ENCODE measurements around the gene NCS1.

The NCS1 gene

DNA sequence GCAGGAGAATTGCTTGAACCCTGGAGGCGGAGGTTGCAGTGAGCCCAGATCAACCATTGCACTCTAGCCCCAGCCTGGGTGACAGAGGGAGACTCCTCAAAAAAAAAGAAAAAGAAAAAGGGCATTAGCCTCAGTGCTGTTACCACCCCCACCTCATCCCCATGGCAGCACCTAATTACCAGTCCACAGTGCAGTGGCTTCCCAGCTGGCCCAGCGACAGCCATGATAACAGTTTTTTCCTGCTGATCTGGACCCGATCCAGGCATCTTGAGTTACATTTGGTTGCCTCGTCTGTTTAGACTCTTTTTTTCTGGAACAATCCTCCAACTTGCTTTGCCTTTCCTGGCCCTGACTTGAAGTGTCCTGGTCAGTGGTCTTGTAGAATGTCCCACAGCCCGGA, 24.4 kb downstream of the NCS1 start:
- DNase-seq: no peak

GRCh38 chr9:130197386-130197785, 25.2 kb downstream of the NCS1 start:
- DNase-seq: no peak

DNA sequence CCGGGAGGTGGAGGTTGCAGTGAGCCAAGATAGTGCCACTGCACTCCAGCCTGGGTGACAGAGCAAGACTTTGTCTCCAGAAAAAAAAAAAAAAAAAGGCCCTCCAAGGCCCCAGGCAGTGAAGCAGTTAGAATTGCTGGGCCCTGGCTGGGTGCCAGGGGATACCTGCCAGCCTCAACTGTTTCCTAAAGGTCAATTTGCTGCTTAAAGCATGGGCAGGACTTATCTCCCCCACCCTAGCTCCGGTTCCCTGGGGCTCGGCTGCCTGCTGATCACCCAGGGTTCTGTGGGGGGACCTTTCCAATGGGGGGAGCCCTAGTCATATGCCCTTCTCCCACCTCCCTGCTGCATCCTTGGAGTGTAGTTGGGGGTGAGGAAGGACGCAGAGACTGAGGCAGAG, 25.7 kb downstream of the NCS1 start:
- DNase-seq: no peak

DNA sequence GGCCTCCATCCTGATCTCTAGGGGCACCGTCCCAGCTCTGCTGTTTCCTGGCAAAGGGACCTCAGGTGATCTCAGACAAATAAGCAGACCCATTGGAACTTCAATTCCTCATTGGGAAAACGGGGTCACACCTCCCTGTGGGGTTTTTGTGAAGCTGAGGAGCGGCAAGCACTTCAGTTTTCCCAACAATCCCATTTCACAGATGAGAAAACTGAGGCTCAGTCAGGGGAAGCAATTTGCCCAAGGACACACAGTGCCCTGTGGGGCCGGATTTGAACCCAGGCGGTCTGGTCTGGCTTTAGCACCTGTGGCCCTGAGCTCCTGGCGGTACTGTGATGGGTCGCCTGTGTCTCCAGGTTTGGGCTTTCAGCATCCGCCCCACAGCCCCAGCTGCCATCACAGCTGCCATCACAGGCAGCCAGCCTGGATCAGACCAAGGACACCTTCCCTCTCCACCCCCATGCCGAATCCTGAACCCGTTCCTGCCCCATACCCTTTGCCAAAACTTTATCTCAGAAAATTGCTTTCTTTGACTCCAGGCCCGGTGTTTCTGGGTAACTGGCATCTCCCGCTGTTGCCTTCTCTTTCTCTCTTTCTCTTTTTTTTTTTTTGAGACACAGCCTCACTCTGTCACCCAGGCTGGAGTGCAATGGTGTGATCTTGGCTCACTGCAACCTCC, 26.4 kb downstream of the NCS1 start:
- no peak for DNase-seq

- DNase-seq: no peak
Measured at GRCh38 chr9:130199605-130200004, 27.4 kb downstream of the NCS1 start.

DNA sequence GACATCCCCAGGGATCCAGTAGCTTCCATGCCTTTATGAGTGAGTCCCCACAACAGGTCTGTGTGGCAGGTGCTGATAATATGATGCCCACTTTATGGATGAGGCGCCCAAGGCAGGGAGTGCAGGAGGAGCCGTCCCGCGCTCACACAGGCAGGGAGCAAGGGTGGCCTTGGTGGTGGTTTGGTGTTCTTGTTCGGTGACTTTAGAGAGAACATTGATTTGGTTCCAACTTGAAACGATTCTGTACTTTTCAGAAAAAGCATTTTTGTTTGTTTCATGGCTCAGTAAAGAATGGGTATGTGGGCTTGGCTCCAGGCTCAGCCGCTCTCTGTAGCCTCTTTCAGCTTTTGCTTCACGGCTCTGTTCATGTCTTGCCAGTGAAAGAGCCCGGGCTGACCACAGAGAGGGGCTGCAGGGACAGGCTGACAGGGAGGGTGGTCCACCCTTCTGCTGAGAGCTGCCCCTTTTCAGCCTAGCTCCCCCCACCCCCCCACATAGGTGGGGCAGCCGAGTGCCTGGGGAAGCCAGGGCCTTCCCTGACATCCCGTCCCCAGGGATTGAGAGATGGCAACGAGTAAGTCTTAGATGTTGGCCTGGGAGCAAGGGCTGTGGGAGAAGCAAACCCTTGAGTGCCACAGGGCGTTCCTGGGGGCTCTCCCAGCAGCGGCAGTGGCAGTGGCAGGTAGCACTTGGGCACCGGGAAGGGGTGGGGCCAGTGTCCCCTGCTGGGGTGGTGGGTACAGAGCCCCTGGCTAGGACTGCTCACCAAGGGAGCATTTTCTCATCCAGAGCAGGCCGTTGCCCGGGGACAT, 28.0 kb downstream of the NCS1 start:
- no peak for DNase-seq

DNA sequence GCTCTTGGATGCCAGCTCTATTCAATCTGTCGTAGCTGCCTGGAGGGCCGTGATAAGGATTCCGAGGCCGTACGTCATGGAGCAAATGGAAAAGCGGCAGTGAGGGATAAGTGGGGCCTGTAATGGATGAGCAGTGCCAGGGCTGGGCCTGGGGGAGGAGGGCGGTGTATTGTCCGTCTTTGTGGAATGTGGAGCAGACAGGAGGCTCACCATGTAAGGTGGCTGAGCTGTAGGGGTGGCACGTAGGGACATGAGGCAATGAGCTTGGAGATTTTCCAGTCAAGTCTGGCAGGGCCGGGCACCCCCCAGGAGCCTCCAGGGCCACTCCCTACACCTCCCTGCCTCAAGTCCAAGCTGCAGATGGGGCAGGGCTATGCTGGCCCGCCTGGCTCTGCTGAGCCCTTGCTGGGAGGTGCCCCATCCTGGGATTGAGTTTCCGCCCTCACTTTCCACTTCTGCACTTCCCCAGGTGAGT, 29.2 kb downstream of the NCS1 start:
- no peak for DNase-seq

GRCh38 chr9:130201974-130202373, 29.8 kb downstream of the NCS1 start:
- DNase-seq: no peak

DNA sequence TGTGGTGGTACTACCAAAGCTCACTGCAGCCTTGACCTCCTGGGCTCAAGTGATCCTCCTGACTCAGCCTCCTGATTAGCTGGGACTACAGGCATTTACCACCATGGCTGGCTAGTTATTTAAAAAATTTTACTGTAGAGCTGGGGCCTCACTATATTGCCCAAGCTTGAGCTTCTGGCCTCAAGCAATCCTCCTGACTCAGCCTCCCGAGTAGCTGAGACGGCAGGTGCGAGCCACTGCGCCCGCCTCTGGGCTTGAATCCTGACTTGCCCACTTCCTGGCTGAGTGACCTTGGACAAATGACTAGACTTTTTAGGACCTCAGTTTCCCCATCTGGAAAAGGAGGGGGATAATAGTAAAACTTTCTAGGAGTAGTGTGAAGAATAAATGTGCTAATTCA, 32.1 kb downstream of the NCS1 start:
- no peak for DNase-seq

DNA sequence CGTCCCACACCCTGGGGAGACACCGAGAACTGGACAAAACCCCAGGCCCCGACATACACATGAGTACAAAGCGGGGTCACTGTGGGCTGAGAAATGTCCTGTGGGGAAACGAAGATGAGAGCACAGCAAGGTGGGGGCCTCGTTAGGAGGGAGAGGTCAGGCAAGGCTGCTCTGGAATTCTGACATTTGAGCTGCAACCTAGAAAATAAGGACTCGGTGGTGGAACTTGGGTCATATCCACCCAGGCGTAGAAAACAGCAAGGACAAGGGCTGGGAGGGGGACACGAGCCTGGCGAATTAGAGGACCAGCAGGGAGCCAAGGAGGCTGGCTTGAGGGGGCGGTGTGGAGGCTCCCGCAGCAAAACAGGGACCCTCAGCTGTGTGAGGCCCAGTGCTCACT, 32.8 kb downstream of the NCS1 start:
- no peak for DNase-seq

- DNase-seq: no peak
Measured at GRCh38 chr9:130205912-130206311, 33.7 kb downstream of the NCS1 start.

- no peak for DNase-seq
Measured at GRCh38 chr9:130206579-130206978, 34.4 kb downstream of the NCS1 start.

DNA sequence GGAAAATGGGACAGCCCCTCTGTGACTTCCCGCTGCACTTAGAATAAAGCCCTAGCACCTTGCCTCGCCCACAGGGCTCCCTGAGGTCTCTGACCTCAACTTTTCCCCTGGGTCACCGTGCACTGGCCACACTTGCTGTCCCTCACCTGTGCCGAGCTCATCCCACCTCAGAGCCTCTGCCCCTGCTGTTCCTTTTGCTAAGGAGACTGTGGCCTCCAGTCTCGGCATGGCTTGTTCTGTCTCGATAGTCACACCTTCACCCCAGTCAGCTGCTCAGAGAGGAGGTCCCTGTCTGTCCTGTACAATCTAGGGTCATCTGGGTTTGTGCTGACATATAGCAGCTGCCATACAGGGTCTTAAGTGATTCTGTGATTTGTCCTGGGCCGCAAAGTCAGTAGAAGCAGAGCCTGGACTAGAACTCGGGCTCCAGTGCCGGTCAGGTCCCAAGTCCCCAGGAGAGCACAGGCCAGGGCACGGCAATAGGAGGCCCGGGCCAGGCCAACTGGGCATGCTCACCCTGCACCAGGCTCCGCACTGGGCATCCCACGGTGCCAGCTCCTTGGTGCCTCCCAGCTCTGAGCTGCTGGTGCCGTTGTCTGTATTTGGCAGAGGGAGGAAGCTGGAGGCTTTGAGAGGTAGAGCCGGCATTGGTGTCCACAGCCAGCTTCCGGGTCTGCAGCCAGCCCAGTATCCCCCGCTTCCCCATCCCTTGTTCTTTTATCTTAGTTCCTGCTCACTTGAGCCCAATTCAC, 35.2 kb downstream of the NCS1 start:
- no peak for DNase-seq

GRCh38 chr9:130208600-130209347, 36.6 kb downstream of the NCS1 start:
- no peak for DNase-seq

DNA sequence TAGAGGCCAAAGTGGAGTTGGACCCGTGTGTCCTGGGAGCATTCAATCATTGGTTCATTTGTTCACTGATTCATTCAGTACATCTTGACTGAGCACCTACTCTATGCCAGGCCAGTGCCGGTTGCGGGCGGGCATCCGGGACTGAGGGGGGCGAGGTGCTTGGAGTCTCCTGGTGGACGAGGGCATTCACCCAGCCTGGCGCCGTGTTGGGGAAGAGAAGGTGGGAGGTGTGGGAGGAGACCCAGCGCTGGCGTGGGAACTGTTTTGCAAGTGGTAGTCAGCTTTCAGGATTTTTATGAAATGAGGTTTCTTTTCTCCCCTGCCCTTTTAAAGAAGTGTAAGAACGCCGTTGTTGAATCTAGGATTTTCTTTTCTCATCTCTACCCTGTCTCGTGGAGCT, 37.2 kb downstream of the NCS1 start:
- DNase-seq: no peak

DNA sequence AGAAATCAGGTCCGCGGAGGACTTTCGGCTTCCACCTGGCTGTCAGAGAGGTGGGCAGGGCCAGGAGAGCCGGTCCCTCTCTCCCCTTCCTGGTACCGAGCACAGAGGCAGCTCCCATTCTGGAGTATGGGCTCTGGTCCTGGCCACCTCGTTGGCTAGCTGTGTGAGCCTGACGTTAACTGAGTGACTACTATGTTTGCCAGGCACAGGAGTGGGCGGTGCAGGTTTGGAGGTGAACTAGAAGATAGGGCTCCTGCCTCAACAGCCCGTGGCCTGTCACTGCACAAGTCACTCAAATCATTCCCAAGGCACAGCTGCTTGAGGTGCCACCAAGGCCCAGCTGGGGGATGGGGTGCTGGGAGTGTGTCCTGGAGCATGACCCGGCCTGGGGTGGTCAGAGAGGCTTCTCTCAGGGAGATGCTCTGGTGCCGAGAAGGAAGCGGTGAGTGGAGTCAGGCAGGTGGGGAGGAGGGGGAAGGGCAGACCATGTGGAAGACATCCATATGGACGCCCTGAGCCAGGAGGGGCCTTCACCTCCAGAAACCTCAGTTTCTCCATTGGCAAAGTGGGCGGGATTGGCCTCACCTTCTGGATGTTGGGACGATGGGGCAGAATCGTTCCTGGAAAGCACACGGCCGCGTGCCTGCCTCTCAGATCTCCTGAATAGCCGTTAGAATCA, 39.5 kb downstream of the NCS1 start:
- no peak for DNase-seq

- no peak for DNase-seq
Measured at GRCh38 chr9:130212543-130213297, 40.5 kb downstream of the NCS1 start.

DNA sequence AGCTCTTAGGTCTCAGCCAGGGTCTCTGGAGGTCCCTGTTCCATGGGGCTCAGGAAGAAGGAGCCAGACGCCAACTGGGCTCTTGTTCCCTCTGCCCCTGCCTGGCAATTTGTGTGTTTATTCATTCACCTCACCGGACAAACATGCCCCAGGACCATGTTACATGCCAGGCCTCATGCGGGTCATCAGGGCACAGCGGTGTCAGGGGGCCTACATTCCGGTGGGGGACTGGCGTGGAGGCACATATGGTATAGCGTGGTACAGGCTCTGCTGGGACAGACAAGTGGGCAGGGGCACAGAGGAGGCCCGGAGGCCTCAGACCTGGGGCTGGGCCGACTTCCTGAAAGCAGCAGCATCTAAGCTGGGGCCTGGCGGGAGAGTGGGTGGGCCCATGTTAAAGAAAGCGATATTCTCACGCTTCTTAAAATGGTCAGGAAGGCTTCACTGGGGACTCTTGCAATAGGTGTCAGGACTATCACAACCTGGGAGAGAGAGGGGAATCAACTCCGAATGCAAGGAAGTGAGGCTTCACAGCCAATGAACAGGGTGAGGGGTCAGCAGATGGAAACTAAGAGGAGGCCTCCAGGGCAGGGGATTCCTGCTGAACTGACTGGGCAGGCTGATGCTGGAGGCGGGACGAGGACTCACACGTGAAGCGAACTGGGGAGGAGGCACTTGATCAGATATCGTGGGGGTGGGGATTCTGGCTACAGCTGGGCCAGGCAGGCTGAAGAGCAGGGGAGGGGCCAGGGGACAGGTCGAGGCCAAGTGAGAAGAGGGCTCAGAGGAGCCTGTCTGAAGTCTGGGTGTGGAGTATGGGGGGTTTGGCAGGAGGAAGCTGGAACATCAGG, 41.9 kb downstream of the NCS1 start:
- DNase-seq: no peak

DNA sequence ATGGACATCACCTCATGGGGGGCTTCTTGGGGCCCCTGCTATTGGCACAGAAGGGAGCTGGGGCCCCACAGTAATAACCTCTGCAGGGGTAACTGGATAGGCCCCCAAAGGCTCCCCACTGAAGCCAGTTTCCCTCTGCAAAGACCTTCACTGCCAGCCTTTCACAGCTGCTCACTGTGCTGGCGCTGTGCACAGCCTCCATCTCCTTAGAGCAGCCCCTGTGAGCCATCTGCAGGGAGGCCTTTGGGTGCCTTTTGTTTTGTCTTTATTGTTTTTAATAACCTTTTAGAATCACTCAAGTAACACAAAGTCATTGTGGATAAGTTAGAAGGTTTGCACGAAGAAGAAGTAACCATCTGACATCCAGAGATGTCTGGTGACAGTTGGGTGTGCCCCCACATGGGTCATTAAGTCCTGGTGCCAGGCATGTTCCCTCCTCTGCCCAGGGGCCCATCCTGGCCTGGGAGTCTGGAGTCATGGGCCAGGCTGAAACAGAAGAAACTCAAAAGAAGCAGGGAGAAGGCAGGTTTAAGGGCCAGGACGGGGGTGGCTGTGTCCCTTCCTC, 42.7 kb downstream of the NCS1 start:
- no peak for DNase-seq

Measured in activated CD4-positive, alpha-beta T cell treated with anti-CD3 and anti-CD28 coated beads, Interleukin-2, Interleukin-6, amounts not matched to agents 100 ng/mL and 50 ng/mL, durations not matched to agents 16 hours and 8 hours (primary cell).